HG02763 (cell line): ENCODE results near the gene AGAP1.

ENCODE experiments used
- ATAC-seq: cut with Tn5 transposase; IDR thresholded peaks from one replicate; pipeline ENCODE4 v1.9.1; 2021; ENCODE audit warnings: mild to moderate bottlenecking, moderate library complexity; ENCODE audit not compliant: unreplicated experiment

Gene AGAP1

DNA sequence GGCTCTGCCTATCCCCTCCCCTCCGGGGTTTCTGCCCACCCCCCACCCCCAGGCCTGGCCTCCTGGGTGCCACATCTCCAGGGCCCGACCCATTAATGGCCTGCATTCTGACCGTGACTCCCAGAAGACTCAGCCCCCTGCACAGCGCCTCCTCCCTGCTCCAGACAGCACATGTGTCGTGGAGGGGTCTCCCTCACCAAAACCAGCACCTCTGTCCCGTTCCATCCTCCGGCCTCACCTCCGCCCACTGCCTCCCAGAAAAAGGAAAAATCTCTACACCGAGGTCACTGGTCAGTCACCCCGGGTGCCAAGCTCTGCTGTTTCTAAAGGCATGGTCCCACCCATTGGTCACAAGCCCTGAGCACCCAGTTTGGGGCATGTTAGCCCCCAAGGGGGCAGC, 609.1 kb downstream of the AGAP1 start:
- ATAC-seq = no peak

DNA sequence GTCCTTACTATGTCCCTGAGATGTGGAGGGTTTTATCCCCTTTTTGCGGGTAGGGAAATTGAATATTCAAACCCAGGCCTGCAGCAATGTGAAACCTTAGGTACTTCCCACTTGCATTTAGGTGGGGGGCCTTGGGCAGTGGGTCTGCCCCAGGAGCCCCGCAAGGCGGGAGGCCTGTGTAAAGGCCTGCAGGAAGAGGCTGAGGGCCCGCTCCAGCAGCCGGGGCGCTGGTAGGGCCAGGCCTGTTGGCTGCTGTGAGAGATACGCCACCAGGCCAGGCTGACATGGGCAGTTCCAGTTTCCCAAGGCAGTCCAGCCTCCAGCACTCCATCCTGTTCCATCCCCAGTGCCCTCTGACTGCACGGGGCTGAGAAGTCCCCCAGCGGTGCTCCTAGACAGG, 610.1 kb downstream of the AGAP1 start:
- no peak for ATAC-seq

DNA sequence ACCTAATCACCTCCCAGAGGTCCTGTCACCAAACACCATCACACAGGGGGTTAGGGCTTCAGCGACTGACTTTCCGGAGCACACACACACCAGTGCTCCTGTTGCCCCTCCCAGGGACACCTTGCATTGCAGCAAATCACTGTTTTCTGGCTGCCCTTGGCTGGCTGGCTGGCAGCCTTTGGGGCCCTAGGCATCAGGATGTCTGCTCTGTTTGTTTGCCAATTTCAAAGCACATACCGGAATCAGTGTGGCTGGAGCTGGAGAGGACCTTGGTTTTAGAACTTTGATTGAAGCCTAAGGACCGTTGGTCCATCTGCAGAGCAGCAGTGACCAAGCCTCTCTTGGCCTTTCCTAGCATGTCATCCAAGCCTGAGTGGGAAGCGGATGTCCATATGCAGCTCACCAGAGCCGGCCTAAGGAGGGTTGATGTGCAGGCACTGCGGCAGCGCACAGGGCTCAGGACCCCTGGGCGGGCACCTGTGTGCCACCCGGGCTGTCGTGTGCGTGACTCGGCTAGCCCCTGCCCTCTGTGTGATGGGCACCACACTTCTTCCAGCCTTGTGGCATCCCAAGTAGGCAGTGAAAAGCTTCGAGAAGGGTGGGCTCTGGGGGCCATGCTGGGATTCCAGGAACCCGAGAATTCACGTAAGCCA, 612.2 kb downstream of the AGAP1 start:
- no peak for ATAC-seq

DNA sequence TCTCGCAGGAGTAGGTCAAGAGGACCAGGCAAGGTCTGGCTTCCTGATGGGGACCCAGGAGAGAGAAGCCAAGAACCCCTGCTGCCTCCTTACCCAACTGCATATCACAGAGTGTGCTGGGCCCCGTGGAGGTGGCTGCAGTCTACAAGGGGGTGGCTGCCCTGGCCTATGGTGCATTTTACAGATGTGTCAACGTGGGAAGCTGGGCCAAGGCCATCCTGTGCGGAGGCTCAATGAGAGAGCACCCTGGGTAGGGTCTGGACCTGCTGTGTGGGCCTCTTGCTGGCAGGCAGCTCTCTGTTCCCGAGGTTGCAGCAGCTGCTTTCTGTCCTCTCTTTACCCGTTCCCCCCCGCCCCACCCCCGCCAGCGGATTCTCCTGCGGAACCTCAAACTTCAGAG, 612.9 kb downstream of the AGAP1 start:
- no peak for ATAC-seq

DNA sequence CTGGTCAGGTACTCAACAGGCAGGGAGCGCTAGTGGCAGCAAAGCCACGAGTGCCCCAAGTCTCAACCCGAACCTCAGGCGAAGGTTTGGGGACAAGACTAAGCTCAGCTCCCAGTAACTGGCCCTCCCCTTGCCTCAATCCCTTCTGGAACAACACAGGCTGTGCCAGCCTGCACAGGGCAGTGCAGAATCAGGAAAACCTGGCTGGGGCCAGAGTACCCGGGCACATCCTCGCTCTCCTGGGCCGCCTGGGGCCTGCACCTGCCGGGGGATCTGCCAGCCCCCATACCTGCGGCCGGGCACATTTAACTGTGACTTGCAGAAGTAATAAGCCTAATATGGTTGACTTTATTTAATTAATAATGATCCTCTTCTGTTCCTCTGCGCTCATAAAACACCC, 613.7 kb downstream of the AGAP1 start:
- no peak for ATAC-seq

DNA sequence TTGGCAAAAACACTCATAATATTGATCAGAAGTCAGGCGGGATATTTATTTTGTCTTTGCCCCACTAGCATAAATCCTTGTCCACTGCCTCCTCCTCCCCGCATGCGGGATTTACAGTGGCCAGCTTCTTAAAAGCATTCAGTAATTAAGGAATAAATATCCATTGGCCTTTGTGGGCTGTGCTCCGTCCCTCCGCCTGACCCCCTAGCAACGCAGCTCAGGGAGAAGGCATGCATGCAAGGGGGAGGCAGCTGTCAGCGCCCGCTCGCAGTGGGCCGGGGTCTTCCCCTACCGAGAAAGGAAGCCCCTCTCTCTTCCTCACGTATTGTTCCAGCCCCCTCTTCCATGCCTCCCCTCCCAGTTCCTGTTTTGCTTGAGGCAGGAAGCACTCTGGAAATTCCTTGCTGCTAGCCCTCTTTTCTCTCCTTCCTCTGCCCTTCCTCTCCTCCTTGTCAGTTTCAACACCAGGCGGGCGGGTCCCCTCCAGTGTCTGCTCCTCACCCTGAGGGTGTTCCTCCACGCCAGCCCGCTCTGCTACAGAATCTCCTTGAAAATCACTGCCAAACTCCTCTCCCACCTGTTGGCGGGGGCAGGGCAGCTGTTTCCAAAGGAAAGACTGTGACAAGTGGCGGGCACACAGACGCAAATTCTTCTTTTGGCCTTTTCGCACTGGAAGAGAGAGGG, 614.2 kb downstream of the AGAP1 start:
- ATAC-seq = no peak

DNA sequence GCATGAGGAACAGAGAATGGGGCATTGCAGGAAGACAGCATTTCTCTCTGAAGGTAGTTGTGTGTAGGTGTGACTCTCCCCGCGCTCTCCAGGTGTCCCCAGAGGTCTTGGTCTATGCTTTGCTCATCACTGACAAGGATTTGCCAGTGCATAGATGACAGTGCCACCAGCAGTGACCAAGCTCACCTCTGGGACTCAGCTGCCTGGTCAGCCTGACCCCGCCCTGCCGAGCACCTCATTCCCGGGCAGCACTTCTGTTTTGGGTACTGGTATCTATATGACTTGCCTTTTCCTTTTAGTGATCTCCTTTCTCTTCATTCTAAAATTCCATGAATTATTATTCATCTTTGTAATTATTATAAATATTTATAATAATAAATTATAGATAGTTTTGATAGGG, 615.2 kb downstream of the AGAP1 start:
- ATAC-seq = no peak

DNA sequence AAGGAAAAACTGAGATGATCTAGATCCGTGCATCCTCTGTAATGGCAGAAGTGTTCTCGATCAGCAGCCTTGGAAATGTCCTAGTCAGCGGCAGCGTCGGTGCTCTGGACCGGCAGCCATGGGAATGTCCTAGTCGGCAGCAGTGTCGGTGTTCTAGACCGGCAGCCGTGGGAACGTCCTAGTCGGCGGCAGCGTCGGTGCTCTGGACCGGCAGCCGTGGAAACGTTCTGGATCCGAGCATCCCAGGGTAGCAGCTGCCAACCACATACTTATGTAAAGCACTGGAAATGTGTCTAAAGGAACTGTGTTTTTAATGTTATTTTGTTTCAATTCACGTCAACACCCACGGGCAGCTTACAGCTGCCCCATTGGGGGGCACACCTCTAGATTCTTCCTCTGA, 615.6 kb downstream of the AGAP1 start:
- ATAC-seq = no peak

DNA sequence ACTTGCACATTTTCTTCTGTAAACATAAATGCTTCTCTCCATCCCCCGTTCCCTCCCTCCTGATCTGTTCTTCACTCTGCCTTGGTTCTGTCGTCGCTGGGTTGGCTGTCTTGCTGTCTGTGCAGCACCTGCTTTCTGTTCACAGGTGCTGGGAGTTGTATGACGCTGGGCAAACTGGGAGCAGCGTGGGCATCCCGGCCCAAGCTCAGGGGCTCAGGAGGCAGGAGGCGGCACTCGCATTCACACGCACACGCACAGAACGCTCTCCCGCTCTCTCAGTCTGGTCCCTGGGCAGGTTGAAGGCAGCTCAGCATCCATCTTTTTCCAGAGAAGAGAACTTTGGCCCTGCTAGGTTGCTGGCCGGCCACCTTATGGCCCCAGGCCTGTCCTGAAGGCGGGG, 618.6 kb downstream of the AGAP1 start:
- no peak for ATAC-seq

DNA sequence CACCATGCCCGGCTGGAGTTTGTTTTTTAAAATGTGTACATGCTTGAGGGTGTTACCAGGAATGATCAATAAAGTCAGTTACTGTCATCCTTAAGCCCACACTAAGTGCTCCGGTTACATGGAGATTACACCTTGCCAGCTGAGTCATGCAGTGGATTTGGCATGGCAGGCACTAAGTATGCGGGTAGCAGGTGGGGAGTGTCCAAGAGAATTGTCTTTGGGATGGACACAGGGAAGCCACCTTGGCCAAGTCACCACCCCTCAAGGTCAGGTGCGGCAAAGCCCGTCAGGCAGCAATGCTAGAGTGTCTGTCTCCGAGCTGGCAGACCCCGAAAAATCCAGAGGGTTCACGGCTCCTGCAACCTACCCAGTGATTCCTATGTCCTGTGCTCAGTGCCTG, 619.6 kb downstream of the AGAP1 start:
- no peak for ATAC-seq

DNA sequence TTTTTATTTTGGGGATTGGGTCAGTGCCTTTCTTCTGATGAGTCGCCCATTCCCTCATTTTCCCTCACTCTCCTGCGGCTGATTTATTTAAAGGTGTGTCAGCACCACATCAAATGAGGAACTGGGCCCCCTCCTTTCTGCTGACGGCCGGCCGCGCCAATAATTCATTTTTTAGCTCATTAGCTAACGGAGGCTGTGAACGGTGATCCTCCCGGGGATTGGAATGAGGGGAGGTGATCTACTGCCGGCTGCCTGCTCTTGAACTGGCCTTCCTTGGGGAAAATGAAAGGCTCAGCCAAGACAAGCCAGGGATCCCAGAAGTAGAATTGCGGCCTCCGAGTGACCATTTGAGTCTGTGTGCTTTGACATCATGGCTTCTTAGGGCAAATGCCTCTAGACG, 620.1 kb downstream of the AGAP1 start:
- ATAC-seq = no peak

DNA sequence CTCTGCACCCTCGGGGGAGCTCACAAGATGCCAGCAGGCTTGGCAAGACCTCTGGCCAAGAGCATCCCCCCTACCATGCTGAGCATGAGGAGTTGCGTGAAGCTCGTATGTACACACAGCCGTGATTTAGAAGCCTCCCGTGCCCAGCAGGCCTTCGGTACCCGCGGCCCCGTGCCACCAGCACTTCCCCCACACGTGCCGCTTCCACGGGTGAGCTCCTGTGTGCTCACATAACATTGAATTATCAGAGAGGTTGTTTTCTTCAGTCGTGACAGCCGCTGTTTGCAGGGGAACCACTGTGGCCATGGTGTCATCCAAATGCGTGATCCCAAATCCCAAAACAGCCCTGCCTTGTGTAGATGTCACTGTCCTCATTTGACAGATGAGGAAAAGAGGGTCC, 621.1 kb downstream of the AGAP1 start:
- ATAC-seq = no peak

DNA sequence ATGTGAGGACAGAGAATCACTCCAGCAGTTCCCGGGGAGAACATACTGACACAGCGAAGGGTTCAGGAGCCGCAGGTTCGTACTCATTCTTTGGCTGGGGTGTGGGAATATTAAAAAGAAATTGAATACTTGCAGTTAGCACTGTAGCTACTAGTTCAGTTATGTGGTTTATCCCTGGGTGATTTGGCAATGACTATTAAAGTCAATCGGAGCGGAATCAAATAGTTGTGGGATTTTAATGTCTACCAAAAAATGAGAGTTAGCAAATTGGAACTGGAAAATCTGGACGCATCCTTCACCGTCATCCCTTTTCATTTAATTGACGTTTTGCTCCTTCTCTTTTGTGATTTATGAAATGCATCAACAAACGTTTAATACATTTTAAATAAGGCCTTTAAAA, 623.6 kb downstream of the AGAP1 start:
- ATAC-seq = no peak

DNA sequence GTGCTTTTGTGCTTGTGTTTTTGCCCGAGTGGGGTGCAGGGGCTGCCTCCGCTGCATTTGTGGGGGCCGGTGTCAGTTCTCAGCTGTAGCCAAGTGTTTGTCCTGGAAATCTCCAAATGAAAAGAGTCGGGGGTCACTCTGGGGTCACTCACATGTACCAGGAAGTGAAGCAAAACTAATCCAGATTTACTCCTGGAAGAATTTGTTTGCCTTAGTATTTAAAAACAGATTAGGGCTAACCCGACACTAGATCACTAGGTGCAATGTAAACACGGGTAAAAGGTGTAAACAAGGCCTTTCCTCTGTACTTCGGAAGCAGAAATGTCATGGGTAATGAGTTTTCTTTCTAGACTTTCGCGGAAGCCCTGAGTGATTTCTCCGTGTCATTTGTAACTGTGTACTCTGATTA, 624.0 kb downstream of the AGAP1 start:
- ATAC-seq = no peak

DNA sequence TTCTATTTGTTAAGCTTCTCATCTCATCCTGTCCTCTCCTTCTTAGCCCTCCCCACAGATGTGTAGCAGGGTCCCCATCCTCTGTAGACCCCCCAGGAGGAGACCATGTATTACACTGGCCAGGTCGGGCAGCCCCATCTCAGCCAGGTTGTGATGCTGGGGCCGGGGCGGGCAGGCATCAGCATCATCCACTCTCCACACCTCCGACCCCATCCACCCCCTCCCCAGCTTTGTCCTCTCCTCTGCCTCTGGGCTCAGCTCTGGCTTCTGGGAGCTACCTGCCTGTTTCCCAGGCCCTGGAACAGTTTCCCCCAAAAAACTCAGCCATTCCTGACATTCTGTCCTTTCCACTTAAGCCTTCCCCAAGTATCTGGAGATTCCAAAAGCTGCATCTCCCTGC, 625.2 kb downstream of the AGAP1 start:
- ATAC-seq = no peak

DNA sequence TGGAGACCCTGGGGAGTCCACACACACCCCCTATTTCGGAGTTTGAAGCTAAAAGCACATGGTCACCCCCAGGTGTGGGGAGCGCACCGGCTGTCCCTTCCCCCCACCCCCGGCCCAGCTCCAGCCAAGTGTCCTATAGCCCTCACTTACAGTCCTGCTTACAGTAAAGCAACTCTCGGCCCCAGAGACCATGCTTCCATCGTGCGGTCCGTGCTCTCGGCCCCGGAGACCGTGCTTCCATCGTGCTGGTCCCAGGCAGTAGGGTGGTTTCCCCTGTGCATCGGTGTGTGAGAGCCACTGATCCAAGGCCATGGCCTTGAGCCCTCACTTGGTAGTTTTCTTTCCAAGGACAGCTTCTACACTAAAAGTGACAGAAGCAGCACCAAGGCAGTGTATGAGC, 625.6 kb downstream of the AGAP1 start:
- ATAC-seq = no peak

DNA sequence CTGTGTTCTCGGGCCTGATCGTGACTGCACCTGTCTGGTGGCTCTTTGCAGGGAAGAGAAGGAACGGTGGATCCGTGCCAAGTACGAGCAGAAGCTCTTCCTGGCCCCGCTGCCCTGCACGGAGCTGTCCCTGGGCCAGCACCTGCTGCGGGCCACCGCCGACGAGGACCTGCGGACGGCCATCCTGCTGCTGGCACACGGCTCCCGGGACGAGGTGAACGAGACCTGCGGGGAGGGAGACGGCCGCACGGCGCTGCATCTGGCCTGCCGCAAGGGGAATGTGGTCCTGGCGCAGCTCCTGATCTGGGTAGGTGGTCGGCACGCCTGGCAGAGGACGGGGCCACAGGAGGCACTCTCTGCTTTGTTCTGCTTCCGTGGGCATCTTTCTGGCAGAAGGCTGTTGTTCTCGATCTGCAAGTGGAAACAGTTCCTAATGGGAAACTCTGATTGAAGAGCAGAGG, 626.3 kb downstream of the AGAP1 start:
- ATAC-seq = no peak

DNA sequence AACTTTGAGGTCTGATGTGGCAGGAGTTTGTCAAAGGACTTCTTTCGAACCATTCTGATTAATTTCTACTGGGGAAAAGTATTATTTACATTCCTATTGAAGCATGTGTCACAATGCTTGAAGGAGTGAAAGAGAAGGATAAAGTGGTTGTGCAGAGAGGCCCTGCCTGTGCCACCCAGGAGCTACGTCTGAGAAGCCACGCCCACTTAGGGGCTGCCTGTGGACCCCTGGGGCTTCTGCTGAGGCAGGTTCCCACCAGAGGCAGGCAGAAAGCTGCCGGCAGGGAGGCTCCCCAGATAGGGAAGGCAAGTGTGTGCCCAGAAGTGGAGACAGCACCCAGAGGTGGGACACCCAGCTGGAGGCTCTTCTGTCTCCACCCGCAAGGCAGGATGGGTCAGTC, 627.0 kb downstream of the AGAP1 start:
- no peak for ATAC-seq

DNA sequence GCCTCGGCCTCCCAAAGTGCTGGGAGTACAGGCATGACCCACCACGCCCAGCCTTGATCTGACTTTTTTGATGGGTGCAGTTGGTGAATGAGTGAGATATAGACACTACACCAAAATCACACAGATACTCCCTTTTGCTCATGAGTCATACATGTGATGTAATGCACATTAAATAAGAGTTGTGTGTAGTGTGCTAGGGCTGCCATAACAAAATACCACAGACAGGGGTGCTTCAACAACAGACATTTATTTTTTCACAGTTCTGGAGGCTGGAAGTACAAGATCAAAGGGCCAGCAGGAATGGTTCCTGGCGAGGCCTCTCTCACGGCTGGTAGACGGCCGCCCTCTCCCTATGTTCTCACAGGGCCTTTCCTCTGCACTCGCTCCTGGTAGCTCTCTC, 627.7 kb downstream of the AGAP1 start:
- ATAC-seq = no peak

DNA sequence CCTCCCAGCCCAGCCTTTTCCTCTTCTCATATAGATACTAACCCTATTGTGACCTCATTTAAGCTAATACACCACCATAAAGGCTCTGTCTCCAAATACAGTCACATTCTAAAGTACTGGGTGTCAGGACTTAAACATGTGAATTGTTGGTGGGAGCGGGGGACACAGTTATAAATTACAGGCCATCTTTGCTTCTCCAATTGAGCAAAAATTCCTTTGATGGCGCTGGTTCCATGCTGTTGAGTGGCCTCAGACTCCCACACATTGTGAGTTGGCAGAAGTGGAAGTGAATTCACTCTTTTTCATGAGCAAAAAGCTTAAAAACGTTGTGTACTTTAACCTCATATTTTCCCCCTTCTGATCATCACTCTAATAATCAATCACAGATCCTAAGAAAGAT, 628.4 kb downstream of the AGAP1 start:
- ATAC-seq = no peak

DNA sequence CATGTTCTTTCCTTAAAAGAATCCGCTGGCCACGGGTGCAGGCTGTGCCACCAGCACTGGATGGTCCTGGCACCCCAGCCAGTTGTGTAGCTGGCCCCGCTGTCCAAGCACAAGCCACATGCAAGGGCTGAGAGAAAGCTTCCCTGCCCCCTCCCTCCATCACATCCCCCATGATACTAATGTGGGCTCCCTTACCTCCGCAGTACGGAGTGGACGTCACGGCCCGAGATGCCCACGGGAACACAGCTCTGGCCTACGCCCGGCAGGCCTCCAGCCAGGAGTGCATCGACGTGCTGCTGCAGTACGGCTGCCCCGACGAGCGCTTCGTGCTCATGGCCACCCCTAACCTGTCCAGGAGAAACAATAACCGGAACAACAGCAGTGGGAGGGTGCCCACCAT, 629.9 kb downstream of the AGAP1 start:
- no peak for ATAC-seq

DNA sequence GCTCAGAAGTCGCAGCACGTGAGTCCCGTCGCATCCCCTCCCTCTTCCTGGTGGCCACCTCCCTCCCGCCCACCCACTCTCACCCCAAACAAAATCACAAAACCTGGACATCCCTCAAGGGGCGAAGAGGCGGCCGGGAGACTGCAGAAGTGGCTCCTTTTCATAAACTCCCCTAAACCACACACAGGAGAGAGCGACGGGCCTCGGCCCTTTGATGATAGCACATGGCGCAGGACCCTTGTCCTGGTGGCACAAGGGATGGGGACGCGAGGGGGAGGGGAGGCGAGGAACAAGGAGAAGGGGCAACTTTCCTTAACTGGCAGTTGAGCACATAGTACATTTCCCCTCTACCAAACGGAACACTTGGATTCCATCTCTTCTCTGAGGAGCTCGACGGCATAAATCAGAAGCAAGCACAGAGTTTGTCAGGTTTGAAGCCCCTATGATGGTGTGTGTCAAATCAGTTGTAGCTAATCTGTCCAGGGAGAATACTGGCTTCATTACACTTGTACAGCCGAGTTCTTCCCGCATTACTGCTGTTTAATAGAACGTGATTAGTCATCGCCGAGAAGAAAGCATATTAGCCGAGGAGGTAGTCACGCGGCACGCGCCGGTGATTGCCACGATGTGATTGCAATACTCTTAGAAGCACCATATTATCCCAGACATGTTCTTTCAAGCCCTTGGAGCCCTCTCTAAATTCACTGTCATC, 630.5 kb downstream of the AGAP1 start:
- ATAC-seq = no peak
